ENCODE data around the gene TYRO3.

The TYRO3 gene

DNA sequence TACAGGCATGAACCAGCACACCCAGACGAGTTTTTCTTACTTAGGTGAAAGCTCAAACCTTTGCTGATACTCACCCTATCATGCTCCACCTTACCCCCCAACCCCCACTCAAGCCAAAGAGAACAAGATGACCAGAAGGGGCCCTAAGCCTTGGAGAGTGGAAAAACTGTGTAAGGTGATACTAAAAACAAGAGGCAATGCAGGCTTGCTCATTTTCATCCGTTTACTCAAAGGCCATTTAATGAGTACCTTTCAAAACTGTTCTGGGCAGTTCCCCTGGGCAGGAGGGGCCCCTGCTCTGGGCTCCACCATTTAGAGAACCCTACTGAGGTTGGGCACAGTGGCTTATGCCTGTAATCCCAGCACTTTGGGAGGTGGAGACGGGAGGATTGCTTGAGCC is 6.7 kb downstream of the TYRO3 start:
- no peaks in the 10 kb centered on the region for H3K79me2 ChIP-seq (ENCODE audit: insufficient read depth, low read depth)
- H3K4me1 ChIP-seq (ENCODE audit: low read depth, poor library complexity, severe bottlenecking) = peaks cover 8% of the 10 kb centered on the region
- no peak overlapping the region for H3K27ac ChIP-seq
- H4K20me1 ChIP-seq (ENCODE audit: insufficient read depth) = no peaks in the 10 kb centered on the region
- H3K36me3 ChIP-seq (ENCODE audit: insufficient read depth) = no peaks in the 10 kb centered on the region
- H3K4me2 ChIP-seq = no peak overlapping the region
- TF ChIP-seq, protein P1, sequence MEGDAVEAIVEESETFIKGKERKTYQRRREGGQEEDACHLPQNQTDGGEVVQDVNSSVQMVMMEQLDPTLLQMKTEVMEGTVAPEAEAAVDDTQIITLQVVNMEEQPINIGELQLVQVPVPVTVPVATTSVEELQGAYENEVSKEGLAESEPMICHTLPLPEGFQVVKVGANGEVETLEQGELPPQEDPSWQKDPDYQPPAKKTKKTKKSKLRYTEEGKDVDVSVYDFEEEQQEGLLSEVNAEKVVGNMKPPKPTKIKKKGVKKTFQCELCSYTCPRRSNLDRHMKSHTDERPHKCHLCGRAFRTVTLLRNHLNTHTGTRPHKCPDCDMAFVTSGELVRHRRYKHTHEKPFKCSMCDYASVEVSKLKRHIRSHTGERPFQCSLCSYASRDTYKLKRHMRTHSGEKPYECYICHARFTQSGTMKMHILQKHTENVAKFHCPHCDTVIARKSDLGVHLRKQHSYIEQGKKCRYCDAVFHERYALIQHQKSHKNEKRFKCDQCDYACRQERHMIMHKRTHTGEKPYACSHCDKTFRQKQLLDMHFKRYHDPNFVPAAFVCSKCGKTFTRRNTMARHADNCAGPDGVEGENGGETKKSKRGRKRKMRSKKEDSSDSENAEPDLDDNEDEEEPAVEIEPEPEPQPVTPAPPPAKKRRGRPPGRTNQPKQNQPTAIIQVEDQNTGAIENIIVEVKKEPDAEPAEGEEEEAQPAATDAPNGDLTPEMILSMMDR (conservative IDR thresholded peaks at IDR 0.05; ENCODE audit: low read depth, low read length) = no peak
- H3K4me3 ChIP-seq (IDR thresholded peaks at IDR 0.05; ENCODE audit: insufficient read depth, low read depth, low read length) = no peak overlapping the region
- no peak overlapping the region for H3K9ac ChIP-seq
- no peaks in the 10 kb centered on the region for H3K27me3 ChIP-seq (ENCODE audit: insufficient read depth, low read depth)
- H2AFZ ChIP-seq (ENCODE audit: low read depth) = no peak overlapping the region

- Histone ChIP-seq H4K20me1 (ENCODE audit: insufficient read depth) (no peaks in the 10 kb centered on the region), H3K4me1 (ENCODE audit: low read depth, poor library complexity, severe bottlenecking) (peaks cover 8% of the 10 kb centered on the region), H3K36me3 (ENCODE audit: insufficient read depth) (no peaks in the 10 kb centered on the region), H3K4me3 (IDR thresholded peaks at IDR 0.05; ENCODE audit: insufficient read depth, low read depth, low read length) (no peak overlapping the region), H3K27ac (no peak overlapping the region), H3K79me2 (ENCODE audit: insufficient read depth, low read depth) (no peaks in the 10 kb centered on the region), H3K9ac (no peak overlapping the region), H2AFZ (ENCODE audit: low read depth) (no peak overlapping the region), H3K4me2 (no peak overlapping the region), H3K27me3 (ENCODE audit: insufficient read depth, low read depth) (no peaks in the 10 kb centered on the region)
- TF ChIP-seq, protein P1 (conservative IDR thresholded peaks at IDR 0.05; ENCODE audit: low read depth, low read length) = no peak
Measured at GRCh38 chr15:41566121-41566885, 7.3 kb downstream of the TYRO3 start.

DNA sequence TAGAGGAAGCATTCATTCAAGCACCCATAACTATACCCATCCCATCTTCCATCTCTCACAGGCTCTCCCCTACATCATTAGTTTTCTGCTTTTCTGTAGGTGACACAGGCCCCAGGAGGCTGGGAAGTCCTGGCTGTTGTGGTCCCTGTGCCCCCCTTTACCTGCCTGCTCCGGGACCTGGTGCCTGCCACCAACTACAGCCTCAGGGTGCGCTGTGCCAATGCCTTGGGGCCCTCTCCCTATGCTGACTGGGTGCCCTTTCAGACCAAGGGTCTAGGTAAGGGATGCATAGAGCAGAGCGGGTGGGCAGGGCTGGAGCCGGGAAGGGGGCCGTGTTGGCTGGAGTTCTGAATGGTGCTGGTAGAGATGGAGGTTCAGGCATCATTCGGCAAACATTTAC is 8.2 kb downstream of the TYRO3 start:
- no peak overlapping the region for H3K9ac ChIP-seq
- peaks cover 8% of the 10 kb centered on the region for H3K4me1 ChIP-seq (ENCODE audit: low read depth, poor library complexity, severe bottlenecking)
- H4K20me1 ChIP-seq (ENCODE audit: insufficient read depth) = no peaks in the 10 kb centered on the region
- no peak overlapping the region for H3K4me3 ChIP-seq (IDR thresholded peaks at IDR 0.05; ENCODE audit: insufficient read depth, low read depth, low read length)
- no peaks in the 10 kb centered on the region for H3K79me2 ChIP-seq (ENCODE audit: insufficient read depth, low read depth)
- no peak overlapping the region for H2AFZ ChIP-seq (ENCODE audit: low read depth)
- H3K4me2 ChIP-seq = no peak overlapping the region
- no peaks in the 10 kb centered on the region for H3K36me3 ChIP-seq (ENCODE audit: insufficient read depth)
- H3K27ac ChIP-seq = no peak overlapping the region
- TF ChIP-seq, protein P1 (conservative IDR thresholded peaks at IDR 0.05; ENCODE audit: low read depth, low read length) = no peak
- H3K27me3 ChIP-seq (ENCODE audit: insufficient read depth, low read depth) = no peaks in the 10 kb centered on the region

GRCh38 chr15:41567862-41568261 is 8.8 kb downstream of the TYRO3 start:
- H4K20me1 ChIP-seq (ENCODE audit: insufficient read depth) = no peaks in the 10 kb centered on the region
- no peak overlapping the region for H3K27ac ChIP-seq
- no peak overlapping the region for H2AFZ ChIP-seq (ENCODE audit: low read depth)
- no peaks in the 10 kb centered on the region for H3K27me3 ChIP-seq (ENCODE audit: insufficient read depth, low read depth)
- H3K79me2 ChIP-seq (ENCODE audit: insufficient read depth, low read depth) = no peaks in the 10 kb centered on the region
- no peak overlapping the region for H3K4me3 ChIP-seq (IDR thresholded peaks at IDR 0.05; ENCODE audit: insufficient read depth, low read depth, low read length)
- TF ChIP-seq, protein P1 (conservative IDR thresholded peaks at IDR 0.05; ENCODE audit: low read depth, low read length) = no peak
- peaks cover 8% of the 10 kb centered on the region for H3K4me1 ChIP-seq (ENCODE audit: low read depth, poor library complexity, severe bottlenecking)
- H3K4me2 ChIP-seq = no peak overlapping the region
- H3K9ac ChIP-seq = no peak overlapping the region
- no peaks in the 10 kb centered on the region for H3K36me3 ChIP-seq (ENCODE audit: insufficient read depth)
